Measurements from ENCODE around the gene NAT10.
"Not testable (repeated sequence)": the region's sequence is repeated elsewhere in the genome, so short reads cannot be mapped to it uniquely, and the experiment has no call there.

NAT10 gene

GRCh38 chr11:34105079-34105956 lies at the start of gene NAT10:
TSS of gene NAT10 (plus strand) at chr11:34105629. CDS start at chr11:34108226, 2,597 bp downstream.
- peak; percentile 99 for DNase-seq (ENCODE audit: low spot score)

DNA sequence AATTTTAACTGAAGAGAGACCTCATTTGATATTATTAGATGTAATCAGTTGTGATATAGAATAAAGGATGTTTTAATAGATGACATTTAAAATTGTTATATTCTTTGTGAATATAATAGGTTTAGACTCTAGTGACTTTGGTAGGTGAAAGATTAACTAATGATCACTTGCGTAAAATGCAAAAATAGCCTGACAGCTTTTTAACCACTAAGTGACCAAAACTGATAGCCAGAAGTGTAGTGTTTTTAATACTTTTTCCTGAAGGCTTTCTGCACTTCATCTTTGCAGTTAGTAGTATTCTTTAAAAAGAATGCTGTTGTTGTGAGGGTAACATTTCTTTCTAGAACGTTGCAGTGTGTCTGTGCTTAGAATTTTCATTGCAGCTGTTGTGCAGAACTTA lies 48.8 kb upstream of the NAT10 start:
- no peak for DNase-seq (ENCODE audit: low spot score)

DNA sequence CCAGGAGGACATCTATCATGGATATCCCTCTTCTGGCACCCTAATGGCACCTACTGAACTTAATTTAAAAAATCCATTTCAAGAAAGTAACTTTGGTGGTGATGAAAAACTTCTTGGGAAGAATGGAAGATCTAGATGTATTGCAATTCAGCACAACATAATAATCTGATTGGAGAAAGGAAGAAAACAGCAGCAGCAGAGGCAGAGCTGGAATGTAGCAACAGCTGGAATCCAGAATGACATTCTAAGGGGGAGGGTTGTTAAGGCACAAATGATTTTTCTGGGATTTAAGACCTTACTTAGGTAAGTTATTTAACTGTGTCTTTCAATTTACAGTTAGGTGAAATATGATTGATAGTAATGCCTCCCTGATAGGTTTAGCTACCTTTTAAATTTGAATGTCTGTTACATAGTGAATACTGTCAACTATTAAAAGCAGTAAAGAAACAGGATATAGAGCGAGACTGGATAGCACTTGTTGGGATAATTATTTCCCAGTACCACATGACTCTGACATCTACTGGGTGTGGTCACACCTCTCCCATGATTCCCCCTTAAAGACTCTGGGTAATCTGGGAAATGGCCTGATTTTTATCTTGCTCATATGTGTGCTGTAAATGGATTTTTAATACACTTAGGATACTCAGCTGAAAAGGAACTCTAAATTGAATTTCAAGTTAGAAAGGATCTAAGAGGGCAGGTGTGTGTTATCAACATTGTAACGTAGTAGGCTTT lies 42.2 kb upstream of the NAT10 start:
- DNase-seq (ENCODE audit: low spot score): no peak

DNA sequence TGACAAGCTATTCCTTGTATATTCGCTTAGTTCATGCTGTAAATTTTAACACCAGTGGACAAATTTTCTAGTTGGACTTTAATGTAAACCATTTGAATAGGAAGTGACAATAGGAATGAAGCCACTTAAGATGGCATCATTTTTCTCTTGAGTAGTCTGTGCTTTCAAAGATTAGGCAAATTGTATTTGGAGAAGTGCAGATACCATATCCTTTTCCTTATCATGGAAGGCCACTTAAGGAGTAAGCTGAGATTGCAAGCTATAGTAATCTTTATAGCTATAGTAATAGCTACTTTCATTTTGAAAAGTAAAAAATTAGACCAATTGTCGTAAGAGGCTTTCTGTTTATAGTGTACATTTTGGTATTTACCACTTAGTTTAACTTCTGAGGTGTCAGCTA lies 41.1 kb upstream of the NAT10 start:
- no peak for DNase-seq (ENCODE audit: low spot score)

DNA sequence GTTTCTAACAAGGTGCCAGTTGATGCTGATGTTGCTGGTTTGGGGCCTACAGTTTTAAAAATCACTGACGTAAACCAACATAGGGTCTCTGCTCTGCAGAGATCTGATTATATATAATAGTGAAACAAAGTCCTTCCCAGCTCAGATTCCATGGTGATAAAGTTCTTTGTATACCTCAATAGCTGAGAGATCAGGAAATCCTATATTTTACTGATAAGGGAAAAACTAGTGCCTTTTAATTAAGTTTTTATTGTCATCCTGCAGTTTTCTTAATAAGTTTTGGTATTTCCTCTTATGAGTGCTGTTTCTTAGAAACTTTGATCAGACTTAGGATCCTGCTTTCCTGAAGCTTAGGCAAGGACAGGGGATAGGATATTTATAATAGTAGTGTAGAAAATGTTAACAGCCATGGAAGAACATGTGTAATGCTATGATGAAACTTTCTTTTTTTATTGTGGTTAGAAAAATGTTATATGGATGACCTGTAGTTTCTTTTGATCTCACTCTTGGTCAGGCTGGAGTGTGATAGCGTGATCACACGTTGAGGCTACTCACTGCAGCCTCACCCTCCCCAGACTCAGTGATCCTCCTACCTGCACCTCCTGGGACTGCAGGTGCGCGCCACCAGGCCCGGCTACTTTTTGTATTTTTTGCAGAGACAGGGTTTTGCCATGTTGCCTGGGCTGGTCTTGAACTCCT lies 39.8 kb upstream of the NAT10 start:
- DNase-seq (ENCODE audit: low spot score): no peak

- DNase-seq (ENCODE audit: low spot score): not testable (repeated sequence)
These were observed 38.7 kb upstream of the NAT10 start for GRCh38 chr11:34066766-34067165.

DNA sequence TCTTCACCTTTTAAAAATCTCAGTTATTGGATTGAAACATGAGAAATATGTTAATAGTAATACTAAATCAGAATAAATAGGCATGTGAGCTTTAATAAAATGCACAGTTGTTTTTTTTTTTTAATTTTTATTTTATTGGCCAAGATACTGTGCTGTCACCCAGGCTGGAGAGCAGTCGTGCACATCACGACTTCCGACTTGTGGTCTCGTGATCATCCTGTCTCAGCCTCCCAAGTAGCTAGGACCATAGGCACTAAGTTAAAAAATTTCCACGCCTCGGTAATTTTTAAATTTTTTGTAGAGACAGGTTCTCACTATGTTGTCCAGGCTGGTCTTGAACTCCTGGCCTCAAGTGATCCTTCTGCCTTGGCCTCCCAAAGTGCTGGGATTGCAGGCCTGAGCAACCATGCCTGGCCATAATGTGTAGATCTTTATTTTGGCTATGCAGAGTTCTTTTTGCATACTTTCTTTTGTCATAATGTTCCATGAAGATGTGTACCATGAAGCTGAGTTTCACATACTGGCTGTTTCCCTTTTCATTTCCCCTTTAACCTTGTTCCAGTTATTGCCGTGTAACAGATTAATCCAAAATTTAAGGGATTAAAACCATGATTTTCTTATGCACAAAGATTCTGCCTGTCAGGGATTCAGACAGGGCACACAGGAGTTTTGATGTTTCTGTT lies 37.9 kb upstream of the NAT10 start:
- no peak for DNase-seq (ENCODE audit: low spot score)

DNA sequence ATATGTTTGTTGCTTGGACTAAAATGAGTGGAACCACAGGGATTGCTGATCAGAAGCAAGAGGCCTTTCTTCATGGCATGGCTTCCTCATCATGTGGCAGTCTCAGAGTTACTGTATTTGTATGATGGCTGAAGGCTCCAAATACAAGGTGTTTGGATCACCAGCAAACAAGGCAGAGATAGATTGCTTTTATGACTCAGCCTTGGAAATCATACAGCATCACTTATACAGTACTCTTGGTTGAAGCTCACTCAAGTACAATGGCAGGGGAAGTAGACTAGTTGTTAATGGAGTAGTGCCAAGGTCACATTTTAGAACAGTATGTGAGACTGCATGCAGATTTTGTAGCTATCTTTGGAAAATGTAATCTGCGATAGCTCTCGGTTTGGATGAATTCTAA lies 37.3 kb upstream of the NAT10 start:
- peak; percentile 83 for DNase-seq (ENCODE audit: low spot score)

GRCh38 chr11:34071306-34071705 lies 34.1 kb upstream of the NAT10 start:
- DNase-seq (ENCODE audit: low spot score): not testable (repeated sequence)

DNA sequence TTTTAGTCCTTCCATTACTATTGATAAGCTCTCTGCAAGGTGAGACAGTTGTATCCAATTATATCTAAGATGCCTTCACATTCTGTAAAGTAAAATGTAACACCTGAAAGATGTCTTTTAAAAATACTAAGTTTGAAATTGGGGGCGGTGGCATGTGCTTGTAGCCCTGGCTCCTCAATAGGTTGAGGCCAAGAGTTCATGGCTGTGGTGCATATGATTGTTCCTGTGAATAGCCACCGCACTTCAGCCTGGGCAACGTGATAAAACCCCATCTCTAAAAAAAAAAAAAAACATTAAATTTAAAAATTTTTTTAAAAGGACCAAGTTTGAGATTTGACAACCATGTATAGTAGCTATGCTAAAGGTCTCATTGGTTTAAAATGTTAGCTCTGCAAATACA lies 33.4 kb upstream of the NAT10 start:
- no peak for DNase-seq (ENCODE audit: low spot score)

DNA sequence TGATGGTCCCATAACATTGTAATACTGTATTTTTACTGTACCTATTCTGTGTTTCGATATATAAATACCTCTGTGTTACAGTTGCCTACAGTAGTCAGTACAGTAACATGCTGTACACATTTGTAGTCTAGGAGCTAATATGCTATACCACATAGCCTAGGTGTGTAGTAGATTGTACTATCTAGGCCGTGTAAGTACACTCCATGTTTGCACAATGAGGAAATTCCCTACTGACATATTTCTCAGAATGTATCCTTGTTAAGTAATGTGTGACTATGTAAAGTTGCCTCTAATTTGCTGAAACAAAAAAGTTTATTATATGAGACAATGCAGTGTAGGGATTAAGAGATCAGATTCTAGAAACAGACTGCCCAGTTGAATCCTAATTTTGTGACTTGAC lies 32.6 kb upstream of the NAT10 start:
- DNase-seq (ENCODE audit: low spot score): no peak

DNA sequence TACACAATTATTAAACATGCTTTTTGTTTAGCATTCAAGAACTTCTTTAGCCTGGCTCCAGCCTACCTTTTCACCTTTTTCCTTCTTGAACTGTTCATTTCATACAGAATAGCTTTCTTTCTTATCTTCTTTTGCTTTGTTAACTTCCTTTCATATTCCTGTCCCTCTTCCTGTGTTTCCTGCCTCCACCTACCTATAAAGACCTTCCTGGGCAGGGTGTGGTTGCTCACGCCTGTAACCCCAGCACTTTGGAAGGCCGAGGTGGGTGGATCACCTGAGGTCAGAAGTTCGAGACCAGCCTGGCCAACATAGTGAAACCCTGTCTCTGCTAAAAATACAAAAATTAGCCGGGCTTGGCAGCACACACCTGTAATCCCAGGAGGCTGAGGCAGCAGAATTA lies 31.0 kb upstream of the NAT10 start:
- DNase-seq (ENCODE audit: low spot score): no peak

- no peak for DNase-seq (ENCODE audit: low spot score)
These were observed 30.1 kb upstream of the NAT10 start for GRCh38 chr11:34075178-34075820.

DNA sequence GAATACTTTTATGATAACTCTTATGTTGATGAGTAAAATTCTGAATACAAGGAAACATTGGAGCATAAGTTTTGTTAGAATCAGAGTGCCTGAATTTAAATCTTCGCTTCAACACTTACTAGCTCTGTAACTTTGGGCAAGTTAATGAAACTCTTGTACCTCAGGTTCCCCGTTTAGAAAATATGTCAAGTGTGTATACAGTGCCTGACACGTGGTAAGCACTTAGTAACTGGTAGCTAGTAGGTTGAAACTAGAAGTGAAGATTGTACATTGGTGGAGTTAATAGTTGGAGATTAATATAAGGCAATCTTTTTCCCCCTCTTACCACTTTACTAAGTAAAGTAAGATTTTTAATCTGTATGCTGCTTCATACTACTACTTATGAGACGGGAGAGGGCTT lies 24.8 kb upstream of the NAT10 start:
- DNase-seq (ENCODE audit: low spot score): no peak

- DNase-seq (ENCODE audit: low spot score): no peak
These were observed 20.8 kb upstream of the NAT10 start for GRCh38 chr11:34084637-34085036.

- DNase-seq (ENCODE audit: low spot score): no peak
These were observed 18.7 kb upstream of the NAT10 start for GRCh38 chr11:34086554-34087283.

- no peak for DNase-seq (ENCODE audit: low spot score)
These were observed 13.6 kb upstream of the NAT10 start for GRCh38 chr11:34091825-34092224.

DNA sequence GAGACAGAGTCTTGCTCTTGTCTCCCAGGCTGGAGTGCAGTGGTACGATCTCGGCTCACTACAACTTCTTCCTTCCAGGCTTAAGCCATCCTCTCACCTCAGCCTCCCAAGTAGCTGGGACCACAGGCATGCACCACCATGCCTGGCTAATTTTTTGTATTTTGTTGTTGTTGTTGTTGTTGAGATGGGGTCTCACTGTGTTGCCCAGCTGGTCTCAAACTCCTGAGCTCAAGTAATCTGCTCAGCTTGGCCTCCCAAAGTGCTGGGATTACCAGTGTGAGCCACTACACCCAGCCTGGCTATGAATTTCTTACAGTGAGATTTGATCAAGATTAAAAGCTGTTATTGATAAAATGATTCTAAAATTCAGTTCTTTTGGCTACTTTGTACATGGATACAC lies 10.5 kb upstream of the NAT10 start:
- not testable (repeated sequence) for DNase-seq (ENCODE audit: low spot score)

GRCh38 chr11:34098813-34099212 lies 6.6 kb upstream of the NAT10 start:
- no peak for DNase-seq (ENCODE audit: low spot score)

- no peak for DNase-seq (ENCODE audit: low spot score)
These were observed 750 bp upstream of the NAT10 start for GRCh38 chr11:34104680-34105078.

GRCh38 chr11:34105957-34106504 lies 602 bp downstream of the NAT10 start:
- DNase-seq (ENCODE audit: low spot score): no peak

All from kidney capillary endothelial cell (primary cell).